SK-N-SH (cell line): ENCODE results near the gene SIGMAR1.

Experiments
- FOXJ3 ChIP-seq: sonication (generic); formaldehyde crosslinking; IDR thresholded peaks from 2 replicates; pipeline ENCODE4 v1.5.1; 2020; ENCODE audit warnings: mild to moderate bottlenecking, missing genetic modification reagents
- GATA2 ChIP-seq: sonication (generic); formaldehyde crosslinking; IDR thresholded peaks from 2 replicates; pipeline ENCODE4 v1.5.0; 2020; ENCODE audit warnings: mild to moderate bottlenecking, missing genetic modification reagents
- POLR2AphosphoS5 ChIP-seq: IDR thresholded peaks from 2 replicates; pipeline ENCODE4 v1.6.1; 2012; ENCODE audit warnings: low read depth, low read length
- SIN3A ChIP-seq: IDR thresholded peaks from 2 replicates; pipeline ENCODE4 v1.6.1; 2012; ENCODE audit warnings: low read depth, mild to moderate bottlenecking, low read length, moderate library complexity, borderline replicate concordance
- TAF1 ChIP-seq: IDR thresholded peaks from 2 replicates; pipeline ENCODE4 v1.6.1; 2012; ENCODE audit warnings: low read depth, mild to moderate bottlenecking, low read length, moderate library complexity, borderline replicate concordance
- TCF12 ChIP-seq: IDR thresholded peaks from 2 replicates; pipeline ENCODE4 v1.4.0; 2012
- YY1 ChIP-seq: IDR thresholded peaks from 2 replicates; pipeline ENCODE4 v1.4.0; 2012; ENCODE audit warnings: low read depth, mild to moderate bottlenecking
- TF ChIP-seq, protein P1 (sequence below): fragments of 200-600 bp; sonication (generic); IDR thresholded peaks from 2 replicates; pipeline ENCODE4 v1.6.1; 2017; ENCODE audit warnings: antibody characterized with exemption, mild to moderate bottlenecking, moderate library complexity
- TF ChIP-seq, protein P2 (sequence below): IDR thresholded peaks from 2 replicates; pipeline ENCODE4; 2012
- TF ChIP-seq, protein P3 (sequence below): IDR thresholded peaks from 2 replicates; pipeline ENCODE4 v1.4.0; 2012; ENCODE audit warnings: low read depth, borderline replicate concordance
- TF ChIP-seq, protein P4 (sequence below): IDR thresholded peaks from 2 replicates; pipeline ENCODE4 v1.6.1; 2012; ENCODE audit warnings: mild to moderate bottlenecking, low read depth, low read length, moderate library complexity

DNA sequence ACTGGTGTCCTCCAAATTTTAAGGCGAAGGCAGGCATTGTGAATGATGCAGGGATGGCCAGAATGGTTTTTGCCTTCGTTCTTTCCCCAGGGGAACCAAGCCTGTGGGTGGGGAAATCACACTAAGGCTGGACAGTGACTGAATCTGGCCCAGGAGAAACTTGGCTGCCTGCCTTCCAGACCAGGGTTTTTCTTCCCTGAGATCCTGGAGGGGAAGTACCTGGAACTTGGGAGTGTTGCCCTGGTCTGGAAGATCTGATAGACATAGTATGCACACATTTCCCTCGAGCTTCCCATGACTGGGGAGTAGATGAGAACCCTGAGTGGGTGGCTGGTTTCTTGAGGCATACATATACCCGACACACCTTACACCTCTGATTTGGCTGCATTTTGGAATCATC, 13.7 kb upstream of the SIGMAR1 start:
- TF ChIP-seq, protein P1, sequence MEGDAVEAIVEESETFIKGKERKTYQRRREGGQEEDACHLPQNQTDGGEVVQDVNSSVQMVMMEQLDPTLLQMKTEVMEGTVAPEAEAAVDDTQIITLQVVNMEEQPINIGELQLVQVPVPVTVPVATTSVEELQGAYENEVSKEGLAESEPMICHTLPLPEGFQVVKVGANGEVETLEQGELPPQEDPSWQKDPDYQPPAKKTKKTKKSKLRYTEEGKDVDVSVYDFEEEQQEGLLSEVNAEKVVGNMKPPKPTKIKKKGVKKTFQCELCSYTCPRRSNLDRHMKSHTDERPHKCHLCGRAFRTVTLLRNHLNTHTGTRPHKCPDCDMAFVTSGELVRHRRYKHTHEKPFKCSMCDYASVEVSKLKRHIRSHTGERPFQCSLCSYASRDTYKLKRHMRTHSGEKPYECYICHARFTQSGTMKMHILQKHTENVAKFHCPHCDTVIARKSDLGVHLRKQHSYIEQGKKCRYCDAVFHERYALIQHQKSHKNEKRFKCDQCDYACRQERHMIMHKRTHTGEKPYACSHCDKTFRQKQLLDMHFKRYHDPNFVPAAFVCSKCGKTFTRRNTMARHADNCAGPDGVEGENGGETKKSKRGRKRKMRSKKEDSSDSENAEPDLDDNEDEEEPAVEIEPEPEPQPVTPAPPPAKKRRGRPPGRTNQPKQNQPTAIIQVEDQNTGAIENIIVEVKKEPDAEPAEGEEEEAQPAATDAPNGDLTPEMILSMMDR = no peak
- TF ChIP-seq YY1 (no peak), POLR2AphosphoS5 (no peak), GATA2 (no peak), FOXJ3 (CRISPR knock-in tag) (no peak), SIN3A (no peak), TAF1 (no peak), TCF12 (no peak)
- TF ChIP-seq, protein P2, sequence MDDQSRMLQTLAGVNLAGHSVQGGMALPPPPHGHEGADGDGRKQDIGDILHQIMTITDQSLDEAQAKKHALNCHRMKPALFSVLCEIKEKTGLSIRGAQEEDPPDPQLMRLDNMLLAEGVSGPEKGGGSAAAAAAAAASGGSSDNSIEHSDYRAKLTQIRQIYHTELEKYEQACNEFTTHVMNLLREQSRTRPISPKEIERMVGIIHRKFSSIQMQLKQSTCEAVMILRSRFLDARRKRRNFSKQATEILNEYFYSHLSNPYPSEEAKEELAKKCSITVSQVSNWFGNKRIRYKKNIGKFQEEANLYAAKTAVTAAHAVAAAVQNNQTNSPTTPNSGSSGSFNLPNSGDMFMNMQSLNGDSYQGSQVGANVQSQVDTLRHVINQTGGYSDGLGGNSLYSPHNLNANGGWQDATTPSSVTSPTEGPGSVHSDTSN = no peak
- TF ChIP-seq, protein P3, sequence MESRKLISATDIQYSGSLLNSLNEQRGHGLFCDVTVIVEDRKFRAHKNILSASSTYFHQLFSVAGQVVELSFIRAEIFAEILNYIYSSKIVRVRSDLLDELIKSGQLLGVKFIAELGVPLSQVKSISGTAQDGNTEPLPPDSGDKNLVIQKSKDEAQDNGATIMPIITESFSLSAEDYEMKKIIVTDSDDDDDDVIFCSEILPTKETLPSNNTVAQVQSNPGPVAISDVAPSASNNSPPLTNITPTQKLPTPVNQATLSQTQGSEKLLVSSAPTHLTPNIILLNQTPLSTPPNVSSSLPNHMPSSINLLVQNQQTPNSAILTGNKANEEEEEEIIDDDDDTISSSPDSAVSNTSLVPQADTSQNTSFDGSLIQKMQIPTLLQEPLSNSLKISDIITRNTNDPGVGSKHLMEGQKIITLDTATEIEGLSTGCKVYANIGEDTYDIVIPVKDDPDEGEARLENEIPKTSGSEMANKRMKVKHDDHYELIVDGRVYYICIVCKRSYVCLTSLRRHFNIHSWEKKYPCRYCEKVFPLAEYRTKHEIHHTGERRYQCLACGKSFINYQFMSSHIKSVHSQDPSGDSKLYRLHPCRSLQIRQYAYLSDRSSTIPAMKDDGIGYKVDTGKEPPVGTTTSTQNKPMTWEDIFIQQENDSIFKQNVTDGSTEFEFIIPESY = no peak
- TF ChIP-seq, protein P4, sequence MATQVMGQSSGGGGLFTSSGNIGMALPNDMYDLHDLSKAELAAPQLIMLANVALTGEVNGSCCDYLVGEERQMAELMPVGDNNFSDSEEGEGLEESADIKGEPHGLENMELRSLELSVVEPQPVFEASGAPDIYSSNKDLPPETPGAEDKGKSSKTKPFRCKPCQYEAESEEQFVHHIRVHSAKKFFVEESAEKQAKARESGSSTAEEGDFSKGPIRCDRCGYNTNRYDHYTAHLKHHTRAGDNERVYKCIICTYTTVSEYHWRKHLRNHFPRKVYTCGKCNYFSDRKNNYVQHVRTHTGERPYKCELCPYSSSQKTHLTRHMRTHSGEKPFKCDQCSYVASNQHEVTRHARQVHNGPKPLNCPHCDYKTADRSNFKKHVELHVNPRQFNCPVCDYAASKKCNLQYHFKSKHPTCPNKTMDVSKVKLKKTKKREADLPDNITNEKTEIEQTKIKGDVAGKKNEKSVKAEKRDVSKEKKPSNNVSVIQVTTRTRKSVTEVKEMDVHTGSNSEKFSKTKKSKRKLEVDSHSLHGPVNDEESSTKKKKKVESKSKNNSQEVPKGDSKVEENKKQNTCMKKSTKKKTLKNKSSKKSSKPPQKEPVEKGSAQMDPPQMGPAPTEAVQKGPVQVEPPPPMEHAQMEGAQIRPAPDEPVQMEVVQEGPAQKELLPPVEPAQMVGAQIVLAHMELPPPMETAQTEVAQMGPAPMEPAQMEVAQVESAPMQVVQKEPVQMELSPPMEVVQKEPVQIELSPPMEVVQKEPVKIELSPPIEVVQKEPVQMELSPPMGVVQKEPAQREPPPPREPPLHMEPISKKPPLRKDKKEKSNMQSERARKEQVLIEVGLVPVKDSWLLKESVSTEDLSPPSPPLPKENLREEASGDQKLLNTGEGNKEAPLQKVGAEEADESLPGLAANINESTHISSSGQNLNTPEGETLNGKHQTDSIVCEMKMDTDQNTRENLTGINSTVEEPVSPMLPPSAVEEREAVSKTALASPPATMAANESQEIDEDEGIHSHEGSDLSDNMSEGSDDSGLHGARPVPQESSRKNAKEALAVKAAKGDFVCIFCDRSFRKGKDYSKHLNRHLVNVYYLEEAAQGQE = no peak
